NCI-H2196 treated with DMSO at 0.1 percent for 48 hours (cell line): Measurements from ENCODE around the gene ARHGAP6.

Source experiments
- DNase-seq: peaks from one replicate; lab custom pipeline; 2025; ENCODE audit not compliant: unreplicated experiment; lab: John Stamatoyannopoulos, UW

ARHGAP6 gene

GRCh38 chrX:11319806-11320520 is 345.8 kb downstream of the ARHGAP6 start:
- no peak for DNase-seq

- DNase-seq, result no peak
Observed at GRCh38 chrX:11311706-11312105, 354.0 kb downstream of the ARHGAP6 start.

DNA sequence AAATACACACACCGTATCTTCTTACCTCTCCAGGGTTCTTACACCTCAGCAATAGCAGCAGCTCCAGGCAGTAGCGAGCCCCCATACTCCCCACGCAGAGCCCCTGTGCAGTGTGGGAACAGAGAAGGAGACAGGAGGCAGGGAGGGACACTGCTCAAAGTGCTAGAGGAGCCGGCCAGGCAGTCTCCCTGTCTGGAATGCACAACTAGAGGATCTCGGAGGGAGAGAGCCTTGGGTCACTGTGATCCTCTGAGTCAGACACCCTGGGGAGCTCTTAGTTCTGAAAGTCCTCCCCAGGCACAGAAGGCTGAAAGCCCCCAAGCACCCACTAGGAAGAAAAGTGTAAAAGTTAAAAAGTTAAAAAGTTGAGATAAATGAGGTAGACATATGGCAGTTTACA is 356.5 kb downstream of the ARHGAP6 start:
- no peak for DNase-seq

DNA sequence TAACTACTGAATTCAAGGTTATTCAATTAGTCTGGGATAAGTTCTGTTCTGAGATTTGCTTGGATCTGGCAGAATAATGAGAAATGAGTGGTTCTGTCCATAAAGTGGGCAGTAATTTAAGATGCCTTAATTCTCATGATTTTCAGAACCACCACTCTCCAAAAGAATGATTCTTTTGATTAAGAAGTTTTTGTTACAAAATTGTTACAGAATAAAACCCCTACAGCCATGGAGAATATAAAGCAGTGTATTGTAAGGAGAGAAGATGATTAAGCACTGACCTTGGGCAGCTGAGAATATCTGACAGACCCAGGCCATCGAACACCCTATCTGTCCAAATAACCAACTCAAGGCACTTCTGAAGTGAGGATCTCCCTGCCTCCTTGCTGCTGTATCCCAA is 360.1 kb downstream of the ARHGAP6 start:
- DNase-seq, result no peak

- no peak for DNase-seq
Observed at GRCh38 chrX:11304829-11305228, 360.9 kb downstream of the ARHGAP6 start.

GRCh38 chrX:11298600-11298999 is 367.1 kb downstream of the ARHGAP6 start:
- no peak for DNase-seq

DNA sequence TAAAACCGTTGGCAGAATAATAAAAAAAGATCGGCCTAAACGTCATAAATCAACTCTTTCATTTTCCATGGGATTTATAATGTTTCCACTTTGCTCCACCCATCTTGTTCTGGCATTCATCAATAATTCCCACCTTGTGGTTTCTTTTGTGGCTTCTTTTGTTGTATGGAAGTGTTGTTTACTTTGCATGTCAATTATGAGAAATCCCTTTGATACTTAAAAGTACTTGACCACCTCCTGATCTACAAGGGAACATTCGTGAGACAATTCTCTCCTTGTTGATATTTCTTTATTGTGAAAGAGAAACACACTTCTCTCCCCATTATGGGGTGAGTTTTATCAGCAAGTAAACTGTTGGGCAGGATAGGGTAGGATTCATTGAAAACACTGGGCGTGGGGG is 369.7 kb downstream of the ARHGAP6 start:
- DNase-seq, result no peak

DNA sequence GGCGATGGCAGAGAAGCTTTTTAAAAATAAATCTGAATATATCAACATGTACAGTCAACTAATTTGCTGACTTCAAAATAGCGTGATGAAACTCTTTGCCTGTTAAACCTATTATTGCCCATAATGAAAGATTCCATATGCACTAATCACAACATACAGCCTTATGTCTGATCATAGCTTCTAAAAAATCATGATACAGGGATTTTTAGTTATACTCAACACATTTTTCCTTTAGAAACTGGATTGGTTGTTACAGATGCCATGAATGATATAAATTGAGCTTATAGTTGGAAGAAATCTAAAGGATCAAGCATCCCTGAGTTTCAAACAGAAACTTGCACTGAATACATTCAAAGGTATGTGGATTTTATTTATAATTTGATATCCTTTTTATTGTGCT is 372.6 kb downstream of the ARHGAP6 start, which contains the start of gene AMELX:
Gene AMELX, plus strand, starts transcription at position 301 of the 400 bp plus-strand sequence. CDS start 1,376 bp downstream, outside the sequence.
- DNase-seq, result no peak

- no peak for DNase-seq
Observed at GRCh38 chrX:11290416-11291102, 375.2 kb downstream of the ARHGAP6 start.

DNA sequence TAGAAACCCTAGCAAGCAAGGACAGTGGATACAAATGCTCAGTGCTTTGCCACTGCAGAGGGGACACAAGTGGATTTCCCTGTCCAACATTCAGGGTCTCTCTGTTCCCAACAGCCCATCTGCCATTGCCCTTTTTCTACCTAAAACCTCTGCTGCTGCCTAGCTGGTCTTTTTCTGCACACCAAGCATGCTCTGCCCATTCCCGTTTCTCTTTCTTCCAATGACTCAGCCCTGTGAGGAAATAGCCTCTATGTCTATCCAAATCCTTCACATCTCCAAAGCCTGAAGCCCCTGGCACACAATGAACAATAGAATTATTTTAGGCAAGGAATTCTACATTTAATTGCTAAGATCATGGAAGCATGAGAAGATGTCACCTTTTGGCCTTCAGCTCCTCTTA is 378.2 kb downstream of the ARHGAP6 start:
- DNase-seq, result no peak

- no peak for DNase-seq
Observed at GRCh38 chrX:11285651-11286050, 380.1 kb downstream of the ARHGAP6 start.

DNA sequence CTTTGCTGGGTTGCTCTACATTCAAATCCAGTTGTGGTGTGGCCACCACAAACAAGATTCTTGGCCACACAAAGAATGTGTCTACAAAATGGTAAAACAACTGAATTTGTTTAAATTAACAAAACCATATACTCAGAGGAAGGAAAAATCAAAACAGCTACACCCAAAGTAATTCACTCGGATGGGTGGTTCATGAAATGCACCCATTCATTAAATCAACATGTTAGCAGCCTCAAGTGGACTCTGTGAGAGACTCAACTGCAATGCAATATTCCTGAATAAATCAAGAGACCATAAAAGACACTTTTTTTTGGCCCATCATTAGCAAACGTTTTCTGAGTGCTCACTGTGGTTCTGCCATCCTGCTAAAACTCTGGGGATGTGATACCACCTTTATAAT is 383.7 kb downstream of the ARHGAP6 start:
- DNase-seq, result no peak

DNA sequence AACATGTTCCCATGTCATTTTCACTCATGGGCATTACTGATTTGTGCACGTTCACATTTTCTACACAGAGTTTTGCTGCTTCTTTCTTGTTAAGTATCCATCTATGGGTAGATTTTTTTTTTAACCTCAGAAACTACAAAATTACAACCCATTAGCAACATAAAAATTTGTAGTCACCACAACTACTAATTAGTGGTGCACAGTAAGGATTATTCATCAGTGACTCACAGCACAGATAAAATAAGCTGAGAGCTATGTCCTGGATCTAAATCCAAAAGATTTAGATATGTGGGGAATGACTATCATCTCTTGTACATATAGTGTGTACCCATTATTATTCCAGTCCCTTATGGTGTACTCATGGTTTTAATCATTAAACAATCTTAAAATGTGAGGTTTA is 392.2 kb downstream of the ARHGAP6 start:
- no peak for DNase-seq

GRCh38 chrX:11272863-11273262 is 392.9 kb downstream of the ARHGAP6 start:
- DNase-seq, result no peak

DNA sequence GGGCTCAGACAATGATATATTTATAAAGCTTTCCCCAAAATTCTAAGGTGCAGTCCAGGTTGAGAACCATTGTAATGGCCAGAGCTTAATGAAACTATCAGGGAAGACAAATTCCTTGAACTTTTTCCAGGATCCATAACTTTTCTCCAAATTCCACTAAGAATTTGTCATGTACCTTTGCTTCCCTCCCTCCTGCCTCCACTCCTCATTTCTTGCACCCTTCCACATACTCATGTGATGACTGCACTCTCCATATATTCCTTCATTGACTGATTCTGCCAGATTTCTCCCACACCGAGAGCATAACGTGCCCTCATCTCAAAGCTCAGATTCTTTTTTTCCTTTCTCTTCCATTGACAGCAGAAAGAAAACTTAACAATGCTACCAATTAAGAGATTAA is 393.4 kb downstream of the ARHGAP6 start:
- DNase-seq, result no peak

- no peak for DNase-seq
Observed at GRCh38 chrX:11269996-11270395, 395.7 kb downstream of the ARHGAP6 start.

DNA sequence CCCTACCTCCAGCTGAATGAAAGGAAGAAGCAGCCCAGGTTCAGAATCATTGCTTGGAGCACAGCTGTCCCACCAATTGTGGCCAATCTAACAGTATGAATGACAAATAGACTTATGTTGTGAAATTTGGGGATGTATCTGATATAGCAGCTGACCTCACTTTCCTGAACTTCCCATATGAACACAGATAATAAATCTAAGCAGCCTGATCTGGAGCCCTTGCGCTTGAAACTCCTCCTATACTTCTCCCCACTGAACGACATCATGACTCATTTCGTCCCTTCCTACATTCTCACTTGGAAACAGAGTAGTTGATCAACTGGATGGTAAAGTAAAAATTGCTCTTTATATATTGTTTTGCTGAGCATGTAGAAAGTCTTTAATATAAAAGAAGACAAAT is 396.7 kb downstream of the ARHGAP6 start:
- no peak for DNase-seq

- no peak for DNase-seq
Observed at GRCh38 chrX:11267425-11267824, 398.3 kb downstream of the ARHGAP6 start.

GRCh38 chrX:11266573-11267003 is 399.1 kb downstream of the ARHGAP6 start:
- DNase-seq, result no peak

- no peak for DNase-seq
Observed at GRCh38 chrX:11265352-11265751, 400.4 kb downstream of the ARHGAP6 start.

- no peak for DNase-seq
Observed at GRCh38 chrX:11264925-11265324, 400.8 kb downstream of the ARHGAP6 start.

DNA sequence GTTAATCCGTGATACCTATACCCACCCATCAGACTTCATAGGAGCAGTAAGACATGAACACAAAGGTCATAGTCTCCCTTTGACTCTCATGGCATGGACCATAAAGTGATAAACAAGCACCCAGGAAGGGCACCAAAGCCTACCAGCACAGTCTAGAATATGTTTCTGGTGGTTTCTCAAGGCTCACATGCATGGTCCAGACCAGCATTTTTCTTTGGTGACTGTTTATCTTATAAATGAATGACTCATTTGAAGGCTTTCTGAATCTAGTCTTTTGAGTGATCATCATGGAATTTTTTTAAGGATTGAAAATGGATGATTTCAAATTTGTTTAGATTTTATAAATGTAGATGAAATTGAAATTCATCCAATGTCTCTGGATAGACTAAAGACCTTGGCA is 404.5 kb downstream of the ARHGAP6 start:
- DNase-seq, result no peak

DNA sequence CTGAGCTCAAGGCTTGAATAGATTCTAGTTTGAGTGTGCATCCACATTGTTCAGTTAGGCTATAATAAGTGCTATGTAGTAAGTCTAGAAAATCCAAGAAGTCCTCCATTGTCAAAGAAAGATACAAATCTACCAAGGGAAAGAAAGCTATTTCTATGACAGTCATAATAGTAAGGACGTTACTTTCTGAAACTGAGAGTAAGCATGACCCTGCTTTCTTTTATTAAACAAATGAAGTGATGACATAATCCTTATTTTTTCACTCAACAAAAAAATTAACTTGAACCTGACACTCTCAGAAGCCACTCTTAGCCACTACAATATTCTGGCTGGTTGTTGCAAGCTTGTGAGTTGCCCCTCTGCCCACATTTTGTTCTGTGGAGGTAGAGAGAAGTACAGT is 406.3 kb downstream of the ARHGAP6 start:
- DNase-seq, result no peak
